Thyroid gland (tissue), 4 donors: Measurements from ENCODE around the gene HYI.

Experiments used
- POLR2A ChIP-seq, 2 donors: fragments of 450-650 bp; IDR thresholded peaks; one replicate each; pipeline ENCODE4 v1.6.1; 2017; ENCODE audit warnings: antibody characterized with exemption in 2 of 2, mild to moderate bottlenecking in 2 of 2, moderate library complexity in 1 of 2
- TF ChIP-seq, protein P1 (sequence below), 6 experiments: fragments of 200-600 bp in 3 of 6; fragments of 450-650 bp in 3 of 6; sonication (generic) in 3 of 6; IDR thresholded peaks; one replicate each; pipeline ENCODE4 v1.5.1; 2016 to 2019; ENCODE audit warnings: antibody characterized with exemption in 6 of 6, mild to moderate bottlenecking in 2 of 6, inconsistent platforms in 1 of 6, moderate library complexity in 1 of 6

DNA sequence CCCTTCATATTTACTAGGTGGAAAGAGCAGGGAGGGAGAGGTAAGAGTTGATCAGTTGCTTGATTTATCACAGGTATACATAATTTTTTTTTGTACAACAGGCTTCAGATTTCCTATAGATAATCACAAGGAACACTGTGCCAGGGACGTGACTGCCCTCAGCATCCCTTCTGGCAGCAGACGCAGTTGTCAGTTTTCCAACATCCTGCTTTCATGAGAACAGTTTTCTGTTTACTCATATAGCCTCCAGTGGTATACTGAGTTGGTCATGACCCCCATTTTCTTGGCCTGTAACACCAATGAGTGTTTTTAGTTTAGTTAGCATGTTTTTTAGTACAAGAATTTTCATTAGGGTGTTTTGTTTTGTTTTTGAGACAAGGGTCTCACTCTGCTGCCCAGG lies 39.1 kb upstream of the HYI start:
- TF ChIP-seq, protein P1, sequence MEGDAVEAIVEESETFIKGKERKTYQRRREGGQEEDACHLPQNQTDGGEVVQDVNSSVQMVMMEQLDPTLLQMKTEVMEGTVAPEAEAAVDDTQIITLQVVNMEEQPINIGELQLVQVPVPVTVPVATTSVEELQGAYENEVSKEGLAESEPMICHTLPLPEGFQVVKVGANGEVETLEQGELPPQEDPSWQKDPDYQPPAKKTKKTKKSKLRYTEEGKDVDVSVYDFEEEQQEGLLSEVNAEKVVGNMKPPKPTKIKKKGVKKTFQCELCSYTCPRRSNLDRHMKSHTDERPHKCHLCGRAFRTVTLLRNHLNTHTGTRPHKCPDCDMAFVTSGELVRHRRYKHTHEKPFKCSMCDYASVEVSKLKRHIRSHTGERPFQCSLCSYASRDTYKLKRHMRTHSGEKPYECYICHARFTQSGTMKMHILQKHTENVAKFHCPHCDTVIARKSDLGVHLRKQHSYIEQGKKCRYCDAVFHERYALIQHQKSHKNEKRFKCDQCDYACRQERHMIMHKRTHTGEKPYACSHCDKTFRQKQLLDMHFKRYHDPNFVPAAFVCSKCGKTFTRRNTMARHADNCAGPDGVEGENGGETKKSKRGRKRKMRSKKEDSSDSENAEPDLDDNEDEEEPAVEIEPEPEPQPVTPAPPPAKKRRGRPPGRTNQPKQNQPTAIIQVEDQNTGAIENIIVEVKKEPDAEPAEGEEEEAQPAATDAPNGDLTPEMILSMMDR (IDR thresholded peaks at IDR 0.05): no peak
- TF ChIP-seq POLR2A (IDR thresholded peaks at IDR 0.05): no peak
